ENCODE results near the gene CASP8. TPM values are rescaled to one million over a fixed set of nuclear protein-coding genes. Genes with fewer than 3 reads are reported as not detected.
A peak's percentile ranks its signal among the peaks of the same experiment; 100 is the strongest.

CASP8 gene
- total and polyA plus RNA-seq, 2 of the 8 experiments (the other 6 are each of a cell fraction or from before 2014, with no cell fraction given) = 2.3 to 3.6 TPM

GRCh38 chr2:201257956-201258665 is 2.2 kb upstream of the CASP8 start (continued):
- peak; percentile 51; the same call in 1 of the 2 replicates for TF ChIP-seq RBBP5 (IDR thresholded peaks at IDR 0.05; ENCODE audit: borderline replicate concordance, low read depth, low read length)
